ENCODE data around the gene FOXF2. TPM values are rescaled to one million over a fixed set of nuclear protein-coding genes. Genes with fewer than 3 reads are reported as not detected.

The FOXF2 gene
- total RNA-seq, 1 donor from 2014 or later: not detected

DNA sequence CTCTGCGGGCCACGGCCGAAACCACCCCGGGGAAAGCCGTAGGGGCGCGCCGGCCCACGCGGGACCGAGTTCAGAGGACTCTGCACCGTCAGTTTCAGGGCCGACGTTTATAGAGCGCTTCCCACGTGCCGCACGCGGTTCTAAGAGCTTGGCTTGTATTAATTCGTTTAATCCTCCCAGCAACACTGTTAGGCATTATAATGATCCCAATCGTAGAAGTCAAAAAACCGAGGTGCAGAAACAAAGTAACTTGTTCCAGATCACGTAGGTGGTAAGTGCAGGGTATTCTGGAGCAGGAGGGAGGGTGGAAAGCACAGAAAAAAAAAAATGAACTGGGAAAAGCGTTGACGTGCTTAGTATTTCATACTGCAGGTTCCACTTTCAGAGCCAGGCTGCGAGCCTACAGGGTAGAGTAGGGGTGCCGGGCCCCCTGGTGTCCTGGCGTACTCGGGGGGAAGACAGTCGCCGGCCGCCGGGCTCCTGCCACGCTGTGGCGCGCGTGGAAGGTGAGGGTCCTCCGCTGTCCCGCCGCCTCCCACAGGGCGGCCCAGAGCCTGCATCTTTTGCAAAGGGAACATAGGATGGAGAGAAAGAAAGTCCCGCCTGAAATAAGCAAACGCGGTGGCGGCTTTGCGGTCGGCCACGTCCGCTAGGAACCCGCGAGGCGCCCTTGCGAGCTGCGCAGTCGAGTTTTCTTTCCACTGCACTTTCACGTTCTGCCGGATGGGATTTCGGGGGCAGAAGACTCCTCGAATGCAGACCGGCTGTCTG, 10.2 kb upstream of the FOXF2 start:
- TF ChIP-seq, protein P1, sequence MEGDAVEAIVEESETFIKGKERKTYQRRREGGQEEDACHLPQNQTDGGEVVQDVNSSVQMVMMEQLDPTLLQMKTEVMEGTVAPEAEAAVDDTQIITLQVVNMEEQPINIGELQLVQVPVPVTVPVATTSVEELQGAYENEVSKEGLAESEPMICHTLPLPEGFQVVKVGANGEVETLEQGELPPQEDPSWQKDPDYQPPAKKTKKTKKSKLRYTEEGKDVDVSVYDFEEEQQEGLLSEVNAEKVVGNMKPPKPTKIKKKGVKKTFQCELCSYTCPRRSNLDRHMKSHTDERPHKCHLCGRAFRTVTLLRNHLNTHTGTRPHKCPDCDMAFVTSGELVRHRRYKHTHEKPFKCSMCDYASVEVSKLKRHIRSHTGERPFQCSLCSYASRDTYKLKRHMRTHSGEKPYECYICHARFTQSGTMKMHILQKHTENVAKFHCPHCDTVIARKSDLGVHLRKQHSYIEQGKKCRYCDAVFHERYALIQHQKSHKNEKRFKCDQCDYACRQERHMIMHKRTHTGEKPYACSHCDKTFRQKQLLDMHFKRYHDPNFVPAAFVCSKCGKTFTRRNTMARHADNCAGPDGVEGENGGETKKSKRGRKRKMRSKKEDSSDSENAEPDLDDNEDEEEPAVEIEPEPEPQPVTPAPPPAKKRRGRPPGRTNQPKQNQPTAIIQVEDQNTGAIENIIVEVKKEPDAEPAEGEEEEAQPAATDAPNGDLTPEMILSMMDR (conservative IDR thresholded peaks at IDR 0.05): no peak
- no peaks in the 10 kb centered on the region for H3K36me3 Mint-ChIP-seq (ENCODE audit: low read depth)
- H3K4me1 Mint-ChIP-seq: no peaks in the 10 kb centered on the region
- no peak overlapping the region for H3K4me3 Mint-ChIP-seq
- DNase-seq (ENCODE audit: low read depth, low spot score): no peak
- H3K27me3 Mint-ChIP-seq (ENCODE audit: low read depth): peaks cover 91% of the 10 kb centered on the region
- H3K9me3 Mint-ChIP-seq: peaks cover 3% of the 10 kb centered on the region
- no peak overlapping the region for H3K27ac Mint-ChIP-seq (ENCODE audit: unreplicated experiment)

DNA sequence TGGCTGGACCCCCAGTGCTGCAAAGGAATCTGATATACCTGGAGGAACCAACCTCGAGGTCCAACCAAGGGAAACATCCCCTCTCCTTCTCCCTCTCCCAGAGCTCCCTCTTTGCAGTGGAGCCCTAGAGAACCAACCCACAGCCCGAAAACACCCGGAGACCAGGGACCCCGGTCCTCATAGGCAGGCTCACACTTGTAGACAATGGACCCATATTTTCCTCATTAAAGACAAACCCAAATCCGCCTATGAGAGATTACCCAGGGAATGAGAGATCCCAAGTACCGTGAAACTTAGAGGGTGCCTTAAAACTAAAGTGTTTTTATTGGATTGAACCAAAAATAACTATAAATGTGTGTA, 9.6 kb upstream of the FOXF2 start:
- H3K4me3 Mint-ChIP-seq: no peak overlapping the region
- peaks cover 91% of the 10 kb centered on the region for H3K27me3 Mint-ChIP-seq (ENCODE audit: low read depth)
- TF ChIP-seq, protein P1 (conservative IDR thresholded peaks at IDR 0.05): no peak
- no peak overlapping the region for H3K27ac Mint-ChIP-seq (ENCODE audit: unreplicated experiment)
- no peaks in the 10 kb centered on the region for H3K4me1 Mint-ChIP-seq
- H3K36me3 Mint-ChIP-seq (ENCODE audit: low read depth): no peaks in the 10 kb centered on the region
- DNase-seq (ENCODE audit: low read depth, low spot score): no peak
- no peaks in the 10 kb centered on the region for H3K9me3 Mint-ChIP-seq

DNA sequence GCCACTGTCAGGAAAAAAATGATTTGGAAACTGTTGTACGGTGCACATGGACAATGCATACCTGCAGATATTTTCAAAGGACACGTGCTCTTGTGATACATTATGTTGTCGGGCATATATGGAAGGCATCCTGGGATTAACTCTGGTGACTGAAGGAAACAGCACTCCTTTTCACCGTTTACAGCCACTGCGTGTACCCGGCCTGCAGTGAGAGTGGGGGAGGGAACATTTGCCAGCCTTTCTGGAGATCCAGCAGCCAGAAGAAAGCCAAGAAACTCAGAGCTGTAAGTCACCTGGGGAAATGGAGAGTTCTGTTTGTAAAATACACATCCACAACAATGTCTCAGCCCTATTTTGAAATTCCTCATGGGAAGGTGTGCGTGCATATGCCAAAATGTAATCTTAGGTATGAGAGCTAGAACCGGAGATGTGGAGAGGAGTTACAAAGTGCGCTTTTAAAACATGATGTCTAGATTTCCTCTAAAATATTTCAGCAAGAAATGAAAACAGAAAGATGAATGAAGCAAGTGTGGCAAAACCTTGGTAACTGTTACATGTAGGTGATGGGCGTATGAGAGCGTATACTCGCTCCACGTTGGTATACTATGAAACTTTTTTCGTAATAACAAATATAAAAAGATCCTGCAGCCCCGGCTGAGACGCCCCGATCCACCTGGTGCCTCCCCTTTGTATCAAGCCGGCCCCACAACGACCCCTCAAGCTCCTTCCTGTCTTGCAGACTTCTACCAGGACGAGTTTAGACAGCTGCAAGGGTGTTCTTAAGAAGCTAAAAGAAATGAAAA, 8.6 kb upstream of the FOXF2 start:
- no peaks in the 10 kb centered on the region for H3K36me3 Mint-ChIP-seq (ENCODE audit: low read depth)
- peak overlapping the region; percentile 20 for H3K4me3 Mint-ChIP-seq
- no peak overlapping the region for H3K27ac Mint-ChIP-seq (ENCODE audit: unreplicated experiment)
- peaks cover 94% of the 10 kb centered on the region for H3K27me3 Mint-ChIP-seq (ENCODE audit: low read depth)
- TF ChIP-seq, protein P1 (conservative IDR thresholded peaks at IDR 0.05): no peak
- no peaks in the 10 kb centered on the region for H3K9me3 Mint-ChIP-seq
- DNase-seq (ENCODE audit: low read depth, low spot score): no peak
- H3K4me1 Mint-ChIP-seq: peaks cover 3% of the 10 kb centered on the region

DNA sequence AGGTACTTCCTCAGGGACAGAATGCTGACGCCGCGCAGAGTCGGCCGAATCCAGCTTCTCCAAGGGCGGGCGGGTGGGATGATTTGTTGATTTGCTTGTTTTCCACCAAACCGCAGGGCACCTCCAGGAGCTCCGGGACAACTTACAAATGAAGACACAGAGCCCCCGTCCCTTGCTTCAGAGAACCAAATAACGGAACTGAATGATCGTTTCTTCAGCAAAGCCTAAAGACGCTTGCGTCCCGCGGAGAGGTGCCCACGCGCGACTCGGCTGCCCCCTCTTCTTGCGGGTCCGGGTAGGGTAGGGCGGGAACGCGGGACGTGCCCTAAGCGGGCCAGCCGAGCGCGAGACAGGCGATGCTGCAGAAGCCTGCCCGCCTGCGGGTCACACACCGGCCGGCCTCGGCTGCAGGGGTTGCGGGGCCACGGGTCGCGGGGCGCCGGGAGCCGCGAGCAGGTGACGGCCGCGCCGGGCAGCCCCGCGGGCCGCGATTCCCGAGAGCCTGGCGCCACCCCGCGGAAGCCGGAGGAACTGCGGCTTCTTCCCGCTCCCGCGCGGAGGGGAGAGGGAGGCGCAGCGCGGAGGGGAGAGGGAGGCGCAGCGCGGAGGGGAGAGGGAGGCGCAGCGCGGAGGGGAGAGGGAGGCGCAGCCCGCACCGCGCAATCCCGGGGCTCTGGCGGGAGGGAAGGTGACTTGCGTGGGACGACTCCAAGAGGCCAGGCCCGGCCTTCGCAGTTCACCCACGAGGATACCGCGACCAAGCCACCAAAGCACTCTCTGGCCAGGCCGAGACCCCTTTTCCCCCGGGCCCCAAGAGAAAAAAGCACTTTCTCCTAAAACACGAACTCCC, 7.7 kb upstream of the FOXF2 start:
- H3K36me3 Mint-ChIP-seq (ENCODE audit: low read depth): no peaks in the 10 kb centered on the region
- H3K4me3 Mint-ChIP-seq: peak overlapping the region; percentile 20
- peaks cover 3% of the 10 kb centered on the region for H3K4me1 Mint-ChIP-seq
- peaks cover 94% of the 10 kb centered on the region for H3K27me3 Mint-ChIP-seq (ENCODE audit: low read depth)
- no peaks in the 10 kb centered on the region for H3K9me3 Mint-ChIP-seq
- TF ChIP-seq, protein P1 (conservative IDR thresholded peaks at IDR 0.05): peak; percentile 91
- peak; percentile 82 for DNase-seq (ENCODE audit: low read depth, low spot score)
- no peak overlapping the region for H3K27ac Mint-ChIP-seq (ENCODE audit: unreplicated experiment)

DNA sequence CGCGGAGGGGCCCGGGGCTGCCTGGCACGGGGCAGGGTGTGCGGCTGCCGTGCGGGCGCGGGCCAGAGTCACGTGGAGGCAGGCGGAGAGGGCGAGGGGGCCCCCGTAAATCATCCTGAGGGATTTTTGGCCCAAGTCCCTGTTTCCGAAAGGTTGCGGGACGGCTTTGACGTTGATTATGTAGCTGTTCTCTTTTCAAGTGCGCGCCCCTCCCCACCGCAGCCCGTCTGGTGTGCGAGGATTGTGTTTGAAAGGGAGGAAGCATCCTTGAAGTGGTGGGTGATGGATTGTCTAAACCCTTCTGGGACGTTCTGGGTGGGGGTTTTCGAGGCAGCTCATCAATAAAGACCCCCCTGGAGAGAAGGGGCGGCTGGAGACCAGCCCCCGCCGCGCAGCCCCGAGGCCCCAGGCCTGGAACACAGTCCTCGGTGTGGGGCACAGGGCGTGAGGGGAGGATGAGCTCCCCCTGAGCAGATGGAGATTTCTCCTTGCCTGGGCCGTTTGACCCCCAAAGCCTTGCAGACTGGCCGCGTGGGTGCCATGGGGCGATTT, 7.0 kb upstream of the FOXF2 start:
- TF ChIP-seq, protein P1 (conservative IDR thresholded peaks at IDR 0.05): no peak
- Mint-ChIP-seq H3K4me3 (no peak overlapping the region), H3K4me1 (peaks cover 3% of the 10 kb centered on the region), H3K27ac (ENCODE audit: unreplicated experiment) (no peak overlapping the region), H3K36me3 (ENCODE audit: low read depth) (no peaks in the 10 kb centered on the region), H3K27me3 (ENCODE audit: low read depth) (peaks cover 94% of the 10 kb centered on the region), H3K9me3 (no peaks in the 10 kb centered on the region)
- DNase-seq (ENCODE audit: low read depth, low spot score): no peak

All from neural crest cell (in vitro differentiated cells).